G401 (cell line): ENCODE results near the gene EFNB2. TPM values are rescaled to one million over a fixed set of nuclear protein-coding genes. Genes with fewer than 3 reads are reported as not detected.

Experiments
- total RNA-seq: library from RNA; depleted of rRNA; stranded (reverse); fragments of >200 nt; shearing (Covaris generic); gene quantifications from 2 replicates; pipeline ENCODE4 v1.2.3, GENCODE V29; 2014; rRNA removed

EFNB2 gene
- total RNA-seq, 1 experiment from 2014 or later = 2.7 TPM

Other genes with a start within 250 kb of the EFNB2 start
- gene ARGLU1, start 32.5 kb upstream of the EFNB2 start, total RNA-seq = 38.3 and 83.7 TPM in 2 replicates